ENCODE results near the gene SNRNP25. TPM values are rescaled to one million over a fixed set of nuclear protein-coding genes. Genes with fewer than 3 reads are reported as not detected.

The SNRNP25 gene
- total and polyA plus RNA-seq, 2 experiments from 2014 or later, result 44.7 to 123 TPM

DNA sequence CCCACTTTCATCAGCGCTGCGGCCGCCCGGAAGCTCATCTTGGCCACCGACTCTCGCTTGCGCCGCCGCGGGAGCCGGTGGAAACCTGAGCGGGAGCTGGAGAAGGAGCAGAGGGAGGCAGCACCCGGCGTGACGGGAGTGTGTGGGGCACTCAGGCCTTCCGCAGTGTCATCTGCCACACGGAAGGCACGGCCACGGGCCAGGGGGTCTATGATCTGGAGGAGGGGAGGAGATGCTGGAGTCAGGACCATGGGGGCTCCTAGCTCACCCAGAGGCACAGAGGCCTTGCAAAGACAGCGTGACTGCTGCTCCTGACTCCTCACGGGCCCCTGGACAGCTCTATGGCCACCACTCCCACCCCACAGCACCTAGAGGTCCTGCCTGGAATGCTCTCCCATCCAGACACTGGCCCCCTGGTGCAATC lies 9.4 kb downstream of the SNRNP25 start:
- H3K4me3 ChIP-seq, result no peak overlapping the region
- peaks cover 8% of the 10 kb centered on the region for H3K36me3 ChIP-seq
- DNase-seq (ENCODE audit: low read depth in 1 of 2, low spot score in 1 of 2), result no peak
- H3K27ac ChIP-seq, result no peak overlapping the region
- no peaks in the 10 kb centered on the region for H3K9me3 ChIP-seq (ENCODE audit: low read depth)
- TF ChIP-seq, protein P1, sequence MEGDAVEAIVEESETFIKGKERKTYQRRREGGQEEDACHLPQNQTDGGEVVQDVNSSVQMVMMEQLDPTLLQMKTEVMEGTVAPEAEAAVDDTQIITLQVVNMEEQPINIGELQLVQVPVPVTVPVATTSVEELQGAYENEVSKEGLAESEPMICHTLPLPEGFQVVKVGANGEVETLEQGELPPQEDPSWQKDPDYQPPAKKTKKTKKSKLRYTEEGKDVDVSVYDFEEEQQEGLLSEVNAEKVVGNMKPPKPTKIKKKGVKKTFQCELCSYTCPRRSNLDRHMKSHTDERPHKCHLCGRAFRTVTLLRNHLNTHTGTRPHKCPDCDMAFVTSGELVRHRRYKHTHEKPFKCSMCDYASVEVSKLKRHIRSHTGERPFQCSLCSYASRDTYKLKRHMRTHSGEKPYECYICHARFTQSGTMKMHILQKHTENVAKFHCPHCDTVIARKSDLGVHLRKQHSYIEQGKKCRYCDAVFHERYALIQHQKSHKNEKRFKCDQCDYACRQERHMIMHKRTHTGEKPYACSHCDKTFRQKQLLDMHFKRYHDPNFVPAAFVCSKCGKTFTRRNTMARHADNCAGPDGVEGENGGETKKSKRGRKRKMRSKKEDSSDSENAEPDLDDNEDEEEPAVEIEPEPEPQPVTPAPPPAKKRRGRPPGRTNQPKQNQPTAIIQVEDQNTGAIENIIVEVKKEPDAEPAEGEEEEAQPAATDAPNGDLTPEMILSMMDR (IDR thresholded peaks at IDR 0.05; ENCODE audit: low read depth, low read length), result no peak
- H3K27me3 ChIP-seq, result no peaks in the 10 kb centered on the region
- H3K4me1 ChIP-seq (ENCODE audit: low read depth), result no peaks in the 10 kb centered on the region

- Histone ChIP-seq H3K4me1 (ENCODE audit: low read depth) (no peaks in the 10 kb centered on the region), H3K4me3 (no peak overlapping the region), H3K27ac (no peak overlapping the region), H3K27me3 (no peaks in the 10 kb centered on the region), H3K36me3 (peaks cover 7% of the 10 kb centered on the region), H3K9me3 (ENCODE audit: low read depth) (no peaks in the 10 kb centered on the region)
- DNase-seq (ENCODE audit: low read depth in 1 of 2, low spot score in 1 of 2), result no peak
- TF ChIP-seq, protein P1 (IDR thresholded peaks at IDR 0.05; ENCODE audit: low read depth, low read length), result no peak
These were observed 9.8 kb downstream of the SNRNP25 start for GRCh38 chr16:63466-63865.

DNA sequence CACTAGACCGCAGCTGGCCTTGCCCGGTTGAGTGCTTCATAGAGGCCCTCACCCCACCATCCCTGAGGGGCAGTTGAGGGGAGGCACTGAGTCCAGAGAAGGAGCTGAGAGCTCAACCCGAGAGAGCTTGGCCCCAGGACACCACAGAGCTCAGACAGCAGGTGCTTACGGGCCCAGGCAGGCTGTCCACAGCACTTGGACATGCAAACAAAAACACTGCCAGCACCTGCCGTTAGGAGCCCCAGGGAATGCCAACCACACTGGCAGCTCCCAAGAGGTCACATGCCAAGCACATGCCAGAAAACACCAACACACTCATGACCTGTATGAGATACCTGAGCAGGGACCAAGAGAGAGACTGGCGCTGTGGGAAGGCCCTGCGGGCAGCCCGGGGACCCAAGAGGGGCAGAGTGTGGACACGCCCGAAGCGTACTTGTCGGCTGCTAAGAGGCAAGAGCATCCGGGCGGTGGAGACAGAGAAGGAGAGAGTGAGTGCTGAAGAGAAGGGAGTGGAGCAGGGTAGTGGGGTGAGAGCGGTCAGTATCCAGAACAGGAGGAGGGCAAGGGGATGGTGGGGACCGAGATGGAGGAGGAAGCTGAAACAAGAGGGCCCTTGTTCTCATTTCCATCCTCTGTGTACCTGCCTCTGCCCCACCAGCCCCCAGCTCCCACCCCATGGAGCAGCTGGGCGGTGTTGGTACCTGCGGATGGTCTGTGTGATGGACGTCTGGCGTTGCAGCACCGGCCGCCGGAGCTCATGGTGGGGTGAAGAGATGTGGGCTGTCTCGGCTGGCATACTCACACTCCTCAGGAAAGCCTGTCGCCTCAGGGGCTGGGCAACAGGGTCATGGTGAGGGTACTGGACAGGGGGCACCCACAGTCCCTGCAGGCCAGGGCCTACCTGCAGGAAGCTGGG lies 10.6 kb downstream of the SNRNP25 start:
- Histone ChIP-seq H3K36me3 (peaks cover 4% of the 10 kb centered on the region), H3K27me3 (no peaks in the 10 kb centered on the region), H3K4me3 (no peak overlapping the region), H3K9me3 (ENCODE audit: low read depth) (no peaks in the 10 kb centered on the region), H3K4me1 (ENCODE audit: low read depth) (no peaks in the 10 kb centered on the region), H3K27ac (no peak overlapping the region)
- no peak for DNase-seq (ENCODE audit: low read depth in 1 of 2, low spot score in 1 of 2)
- TF ChIP-seq, protein P1 (IDR thresholded peaks at IDR 0.05; ENCODE audit: low read depth, low read length), result no peak

DNA sequence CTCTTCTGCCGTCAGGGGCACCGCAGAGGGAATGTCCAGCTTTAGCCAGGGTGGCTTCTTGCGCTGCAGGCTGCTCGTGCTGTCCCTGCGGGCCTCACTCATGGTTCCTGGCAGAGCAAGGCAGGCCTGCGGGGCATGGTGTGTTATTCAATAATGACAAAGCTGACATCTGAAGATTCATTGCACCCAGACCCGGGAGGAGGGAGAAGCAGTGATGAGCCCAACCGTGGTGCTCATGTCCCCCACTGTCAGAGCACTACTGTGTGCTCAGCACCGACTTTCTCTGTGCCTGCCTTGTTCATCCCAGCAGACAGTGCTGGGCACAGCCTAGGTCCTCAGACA lies 11.3 kb downstream of the SNRNP25 start:
- Histone ChIP-seq H3K4me3 (no peak overlapping the region), H3K36me3 (peaks cover 4% of the 10 kb centered on the region), H3K9me3 (ENCODE audit: low read depth) (no peaks in the 10 kb centered on the region), H3K27me3 (no peaks in the 10 kb centered on the region), H3K4me1 (ENCODE audit: low read depth) (no peaks in the 10 kb centered on the region), H3K27ac (no peak overlapping the region)
- TF ChIP-seq, protein P1 (IDR thresholded peaks at IDR 0.05; ENCODE audit: low read depth, low read length), result no peak
- no peak for DNase-seq (ENCODE audit: low read depth in 1 of 2, low spot score in 1 of 2)

DNA sequence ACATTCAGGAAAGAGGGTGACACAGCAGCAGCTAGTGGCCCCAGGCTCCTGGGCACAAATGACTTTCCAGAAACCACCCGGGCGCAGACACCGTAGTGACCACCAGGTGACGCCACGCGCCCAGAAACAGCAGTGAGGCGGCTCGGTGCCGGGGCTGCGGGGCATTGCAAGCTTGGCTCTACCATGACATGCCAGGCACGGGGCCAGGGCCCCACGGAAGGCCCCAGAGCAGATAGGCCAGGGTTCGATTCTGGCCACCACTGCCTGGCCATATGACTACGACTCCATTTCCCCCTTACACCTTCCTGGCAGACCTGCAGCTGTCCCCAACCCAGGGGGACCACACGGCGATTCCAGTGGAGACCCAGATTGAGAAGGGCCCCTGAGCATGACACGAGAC lies 12.1 kb downstream of the SNRNP25 start:
- Histone ChIP-seq H3K9me3 (ENCODE audit: low read depth) (no peaks in the 10 kb centered on the region), H3K4me1 (ENCODE audit: low read depth) (no peaks in the 10 kb centered on the region), H3K27me3 (no peaks in the 10 kb centered on the region), H3K36me3 (peaks cover 4% of the 10 kb centered on the region), H3K4me3 (no peak overlapping the region), H3K27ac (no peak overlapping the region)
- peak; percentile 82 to 85 for DNase-seq (ENCODE audit: low read depth in 1 of 2, low spot score in 1 of 2)
- TF ChIP-seq, protein P1 (IDR thresholded peaks at IDR 0.05; ENCODE audit: low read depth, low read length), result peak; percentile 98
